Measurements from ENCODE around the gene TCFL5.

Gene TCFL5

DNA sequence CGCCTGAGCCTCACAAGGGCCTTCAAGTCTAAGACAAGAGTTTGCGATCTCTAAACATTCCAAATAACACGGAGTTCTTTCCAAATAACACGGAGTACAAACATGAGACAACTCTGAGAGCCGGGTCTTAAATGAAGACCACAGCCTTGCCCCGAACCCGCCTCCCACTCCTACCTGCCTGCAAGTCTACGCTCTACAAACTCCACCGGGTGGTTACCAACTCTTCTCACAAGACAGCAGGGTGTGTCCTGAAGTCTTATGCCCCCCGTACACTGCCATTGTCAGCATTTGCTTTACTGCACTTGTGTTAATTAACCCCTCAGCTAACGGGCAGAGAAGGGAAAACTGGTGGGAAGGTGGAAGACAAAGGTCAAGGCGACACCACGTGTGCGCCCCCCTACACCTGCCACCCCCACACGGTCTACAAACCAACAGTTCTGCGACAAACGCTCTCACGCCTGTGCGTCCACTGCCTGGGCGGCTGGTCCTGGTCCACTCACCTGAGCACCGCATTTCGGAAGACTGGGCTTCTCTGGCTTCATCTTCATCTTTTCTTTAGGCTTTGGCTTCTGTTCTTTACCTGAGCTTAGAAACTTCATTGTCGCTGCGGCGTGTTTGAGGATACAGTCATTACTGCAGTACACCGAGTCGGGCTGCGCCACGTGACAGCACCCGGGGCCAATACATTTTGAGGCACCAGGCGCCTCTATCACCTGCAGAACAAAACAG, 45.2 kb upstream of the TCFL5 start:
- H3K4me3 ChIP-seq (ENCODE audit: low read depth, low read length) = no peak overlapping the region
- DNase-seq (ENCODE audit: low read depth) = no peak
- TF ChIP-seq, protein P1, sequence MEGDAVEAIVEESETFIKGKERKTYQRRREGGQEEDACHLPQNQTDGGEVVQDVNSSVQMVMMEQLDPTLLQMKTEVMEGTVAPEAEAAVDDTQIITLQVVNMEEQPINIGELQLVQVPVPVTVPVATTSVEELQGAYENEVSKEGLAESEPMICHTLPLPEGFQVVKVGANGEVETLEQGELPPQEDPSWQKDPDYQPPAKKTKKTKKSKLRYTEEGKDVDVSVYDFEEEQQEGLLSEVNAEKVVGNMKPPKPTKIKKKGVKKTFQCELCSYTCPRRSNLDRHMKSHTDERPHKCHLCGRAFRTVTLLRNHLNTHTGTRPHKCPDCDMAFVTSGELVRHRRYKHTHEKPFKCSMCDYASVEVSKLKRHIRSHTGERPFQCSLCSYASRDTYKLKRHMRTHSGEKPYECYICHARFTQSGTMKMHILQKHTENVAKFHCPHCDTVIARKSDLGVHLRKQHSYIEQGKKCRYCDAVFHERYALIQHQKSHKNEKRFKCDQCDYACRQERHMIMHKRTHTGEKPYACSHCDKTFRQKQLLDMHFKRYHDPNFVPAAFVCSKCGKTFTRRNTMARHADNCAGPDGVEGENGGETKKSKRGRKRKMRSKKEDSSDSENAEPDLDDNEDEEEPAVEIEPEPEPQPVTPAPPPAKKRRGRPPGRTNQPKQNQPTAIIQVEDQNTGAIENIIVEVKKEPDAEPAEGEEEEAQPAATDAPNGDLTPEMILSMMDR (IDR thresholded peaks at IDR 0.05; ENCODE audit: low read depth, low read length) = no peak
- TF ChIP-seq MYC (IDR thresholded peaks at IDR 0.05; ENCODE audit: low read depth, low read length) = no peak
- TF ChIP-seq, protein P2, sequence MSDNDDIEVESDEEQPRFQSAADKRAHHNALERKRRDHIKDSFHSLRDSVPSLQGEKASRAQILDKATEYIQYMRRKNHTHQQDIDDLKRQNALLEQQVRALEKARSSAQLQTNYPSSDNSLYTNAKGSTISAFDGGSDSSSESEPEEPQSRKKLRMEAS (IDR thresholded peaks at IDR 0.05; ENCODE audit: low read depth, low read length) = no peak
- no peak for TF ChIP-seq POLR2A (IDR thresholded peaks at IDR 0.05; ENCODE audit: extremely low read depth, insufficient read length)

DNA sequence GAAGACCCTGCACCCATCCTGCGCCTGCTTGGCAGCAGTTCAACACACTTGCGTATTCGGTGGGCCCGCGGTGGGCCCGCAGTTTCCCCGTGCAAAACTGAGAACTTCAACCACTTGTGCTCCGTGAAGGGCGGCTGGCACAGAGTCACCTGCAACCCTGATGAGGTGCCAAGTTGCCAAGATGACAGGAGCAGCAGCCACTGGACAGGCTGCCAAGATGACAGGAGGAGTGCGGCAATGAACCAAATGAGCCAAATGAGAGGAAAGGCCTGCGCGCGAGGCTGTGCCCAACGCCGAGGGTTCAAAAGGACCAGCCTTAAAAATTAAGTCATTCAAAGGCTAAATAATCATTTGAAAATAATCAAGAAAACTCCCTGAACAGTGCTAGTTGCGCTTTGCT, 44.6 kb upstream of the TCFL5 start:
- H3K4me3 ChIP-seq (ENCODE audit: low read depth, low read length) = no peak overlapping the region
- DNase-seq (ENCODE audit: low read depth) = no peak
- TF ChIP-seq, protein P1 (IDR thresholded peaks at IDR 0.05; ENCODE audit: low read depth, low read length) = no peak
- no peak for TF ChIP-seq POLR2A (IDR thresholded peaks at IDR 0.05; ENCODE audit: extremely low read depth, insufficient read length)
- TF ChIP-seq, protein P2 (IDR thresholded peaks at IDR 0.05; ENCODE audit: low read depth, low read length) = no peak
- TF ChIP-seq MYC (IDR thresholded peaks at IDR 0.05; ENCODE audit: low read depth, low read length) = no peak

DNA sequence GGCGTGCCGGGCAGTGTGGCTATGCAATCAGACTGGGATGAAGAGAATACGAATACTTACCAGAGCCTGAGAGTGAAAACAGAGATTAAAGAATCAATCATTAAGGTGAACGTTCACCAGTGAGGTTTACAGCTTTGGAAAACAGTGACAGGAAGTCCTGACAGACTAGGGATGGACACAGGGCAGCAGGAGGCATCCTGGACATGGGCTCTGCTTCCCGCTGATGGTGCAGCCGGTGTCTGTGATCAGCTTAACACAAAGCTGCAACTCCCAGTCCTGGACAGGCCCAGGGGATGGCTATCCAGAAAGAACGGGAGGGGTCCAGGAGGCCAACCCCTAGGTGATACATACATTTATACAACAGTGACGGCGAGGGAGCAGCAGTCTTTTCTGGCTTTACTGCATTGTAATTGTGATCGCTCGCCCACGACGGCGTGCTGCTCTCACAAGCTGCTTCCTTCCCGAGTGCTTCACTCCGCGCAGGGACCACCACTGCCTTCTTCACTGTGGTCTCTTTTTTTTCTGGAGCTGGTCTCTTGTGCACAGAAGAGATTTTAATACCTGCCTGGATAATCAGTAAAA, 44.0 kb upstream of the TCFL5 start:
- DNase-seq (ENCODE audit: low read depth) = no peak
- TF ChIP-seq, protein P2 (IDR thresholded peaks at IDR 0.05; ENCODE audit: low read depth, low read length) = no peak
- TF ChIP-seq, protein P1 (IDR thresholded peaks at IDR 0.05; ENCODE audit: low read depth, low read length) = no peak
- no peak for TF ChIP-seq POLR2A (IDR thresholded peaks at IDR 0.05; ENCODE audit: extremely low read depth, insufficient read length)
- no peak for TF ChIP-seq MYC (IDR thresholded peaks at IDR 0.05; ENCODE audit: low read depth, low read length)
- H3K4me3 ChIP-seq (ENCODE audit: low read depth, low read length) = no peak overlapping the region

DNA sequence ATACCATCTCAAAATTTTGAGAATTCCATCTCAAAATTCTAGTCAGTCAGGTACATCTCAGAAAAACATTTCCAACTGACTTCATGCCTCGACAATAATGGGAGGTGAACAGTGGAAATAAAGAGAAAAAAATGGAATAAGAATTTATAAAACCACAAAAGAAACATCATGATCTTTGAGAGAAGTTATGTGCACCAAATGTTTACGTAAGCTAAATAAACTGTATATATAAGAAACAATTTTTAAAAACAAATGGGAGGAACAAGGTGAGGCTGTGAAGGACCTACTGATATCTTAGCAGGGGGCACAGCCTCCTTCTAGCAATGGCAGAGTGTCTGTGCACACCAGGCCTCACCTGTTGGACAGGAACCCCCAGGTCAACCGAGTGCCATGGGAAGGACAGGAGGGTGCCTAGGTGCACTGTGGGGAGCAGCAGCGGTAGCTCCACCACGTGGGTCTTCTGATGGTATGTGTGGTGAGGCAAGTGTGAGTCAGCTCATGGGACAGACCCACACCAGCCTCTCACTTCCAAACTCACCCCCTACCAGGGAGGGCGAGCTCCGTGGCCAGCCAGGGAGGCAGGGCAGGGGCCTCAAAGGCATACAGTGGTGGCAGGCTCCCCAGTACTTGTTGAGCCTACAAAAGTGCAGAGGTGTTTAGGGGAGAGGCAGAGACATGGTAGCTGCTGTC, 41.4 kb upstream of the TCFL5 start:
- no peak for DNase-seq (ENCODE audit: low read depth)
- no peak for TF ChIP-seq MYC (IDR thresholded peaks at IDR 0.05; ENCODE audit: low read depth, low read length)
- TF ChIP-seq, protein P1 (IDR thresholded peaks at IDR 0.05; ENCODE audit: low read depth, low read length) = no peak
- no peak for TF ChIP-seq POLR2A (IDR thresholded peaks at IDR 0.05; ENCODE audit: extremely low read depth, insufficient read length)
- TF ChIP-seq, protein P2 (IDR thresholded peaks at IDR 0.05; ENCODE audit: low read depth, low read length) = no peak
- no peak overlapping the region for H3K4me3 ChIP-seq (ENCODE audit: low read depth, low read length)

DNA sequence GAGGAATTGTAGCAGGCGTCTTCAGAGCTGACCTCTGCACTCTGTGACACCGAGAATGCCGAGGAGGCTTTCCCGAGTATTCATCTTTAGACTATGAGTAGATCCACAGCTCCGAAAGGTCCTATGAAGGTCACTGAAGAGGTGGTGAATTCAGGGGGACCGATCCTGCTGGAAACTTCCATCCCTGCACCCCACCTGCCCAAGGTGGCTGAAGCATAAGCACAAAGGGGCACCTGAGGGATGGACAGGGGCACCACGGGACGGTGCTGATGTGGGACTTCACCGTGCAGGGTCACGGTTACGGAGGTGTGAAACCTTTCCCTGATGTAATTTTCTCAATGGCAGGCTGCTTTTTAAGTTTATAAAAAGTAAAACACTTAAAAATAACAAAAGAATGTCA, 40.3 kb upstream of the TCFL5 start:
- no peak for DNase-seq (ENCODE audit: low read depth)
- no peak for TF ChIP-seq POLR2A (IDR thresholded peaks at IDR 0.05; ENCODE audit: extremely low read depth, insufficient read length)
- TF ChIP-seq, protein P1 (IDR thresholded peaks at IDR 0.05; ENCODE audit: low read depth, low read length) = no peak
- TF ChIP-seq MYC (IDR thresholded peaks at IDR 0.05; ENCODE audit: low read depth, low read length) = no peak
- TF ChIP-seq, protein P2 (IDR thresholded peaks at IDR 0.05; ENCODE audit: low read depth, low read length) = no peak
- no peak overlapping the region for H3K4me3 ChIP-seq (ENCODE audit: low read depth, low read length)
